HEK293T (cell line): Measurements from ENCODE around the gene ANKRD31.

ENCODE experiments used
- ARNT ChIP-seq: fragments of 450-650 bp; IDR thresholded peaks from 2 replicates; pipeline ENCODE4 v1.6.1; 2017; ENCODE audit warnings: mild to moderate bottlenecking
- BHLHE40 ChIP-seq: fragments of 450-650 bp; IDR thresholded peaks from 2 replicates; pipeline ENCODE4 v1.6.1; 2016; ENCODE audit warnings: mild to moderate bottlenecking, moderate library complexity, borderline replicate concordance
- CTBP1 ChIP-seq: fragments of 450-650 bp; IDR thresholded peaks from 2 replicates; pipeline ENCODE4 v1.6.1; 2016; ENCODE audit warnings: borderline replicate concordance
- FOXA1 ChIP-seq: fragments of 450-650 bp; IDR thresholded peaks from 2 replicates; pipeline ENCODE4 v1.6.1; 2016; ENCODE audit warnings: mild to moderate bottlenecking
- FOXK2 ChIP-seq: fragments of 450-650 bp; IDR thresholded peaks from 2 replicates; pipeline ENCODE4 v1.6.1; 2016; ENCODE audit warnings: mild to moderate bottlenecking
- FOXM1 ChIP-seq: fragments of 450-650 bp; IDR thresholded peaks from 2 replicates; pipeline ENCODE4 v1.6.1; 2017; ENCODE audit warnings: mild to moderate bottlenecking, borderline replicate concordance
- NFRKB ChIP-seq: fragments of 450-650 bp; IDR thresholded peaks from 2 replicates; pipeline ENCODE4 v1.6.1; 2016; ENCODE audit warnings: mild to moderate bottlenecking, moderate library complexity
- PKNOX1 ChIP-seq: fragments of 450-650 bp; IDR thresholded peaks from 2 replicates; pipeline ENCODE4 v1.6.1; 2016
- SP1 ChIP-seq: fragments of 450-650 bp; IDR thresholded peaks from 2 replicates; pipeline ENCODE4 v1.6.1; 2017
- SUZ12 ChIP-seq: fragments of 450-650 bp; IDR thresholded peaks from 2 replicates; pipeline ENCODE4 v1.6.1; 2016; ENCODE audit warnings: mild to moderate bottlenecking
- ZNF384 ChIP-seq: fragments of 450-650 bp; IDR thresholded peaks from 2 replicates; pipeline ENCODE4 v1.6.1; 2016

DNA sequence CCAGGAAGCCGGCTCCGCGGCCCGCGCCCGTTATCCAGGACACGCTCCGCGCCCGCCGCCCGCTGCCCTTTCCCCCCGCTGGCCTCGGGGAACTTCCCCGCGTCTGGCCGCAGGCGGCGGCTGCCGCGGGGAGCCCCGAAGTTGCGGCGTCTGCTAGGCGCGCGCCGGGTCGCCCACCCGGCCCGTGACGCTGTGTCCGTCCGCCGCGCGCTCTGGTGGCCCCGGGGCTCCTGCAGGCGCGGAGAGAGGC is 183.7 kb downstream of the ANKRD31 start:
- no peak for TF ChIP-seq FOXK2
- TF ChIP-seq ARNT = no peak
- TF ChIP-seq CTBP1 = no peak
- TF ChIP-seq SP1 = no peak
- TF ChIP-seq FOXM1 = no peak
- TF ChIP-seq NFRKB = no peak
- no peak for TF ChIP-seq FOXA1
- no peak for TF ChIP-seq SUZ12
- TF ChIP-seq ZNF384 = no peak
- no peak for TF ChIP-seq PKNOX1
- TF ChIP-seq BHLHE40 = no peak
